ENCODE measurements around the gene RTL3.

- TF ChIP-seq CTCF (IDR thresholded peaks at IDR 0.05): no peak
- TF ChIP-seq ZFX (IDR thresholded peaks at IDR 0.05; ENCODE audit: borderline replicate concordance): no peak
These were observed 34.4 kb upstream of the RTL3 start for GRCh38 chrX:78693536-78693935.

Measured in 22Rv1 (cell line).